Measurements from ENCODE around the gene MGRN1. TPM values are rescaled to one million over a fixed set of nuclear protein-coding genes. Genes with fewer than 3 reads are reported as not detected.

MGRN1 gene
- total and polyA plus RNA-seq, 2 of the 13 experiments (the other 11 are each of a cell fraction or from before 2014, with no cell fraction given), result 11.9 to 12.6 TPM

GRCh38 chr16:4664538-4665418 lies 40.2 kb downstream of the MGRN1 start (continued):
- TF ChIP-seq REL (CRISPR knock-in tag; conservative IDR thresholded peaks at IDR 0.05) (0 out of 2 replicates have a peak, but pooled peaks have one; percentile 61), ZNF263 (CRISPR knock-in tag; IDR thresholded peaks at IDR 0.05) (peak; percentile 96), RXRA (CRISPR knock-in tag; IDR thresholded peaks at IDR 0.05) (no peak), CAMTA2 (CRISPR knock-in tag; IDR thresholded peaks at IDR 0.05; ENCODE audit: borderline replicate concordance) (no peak), TMF1 (CRISPR knock-in tag; IDR thresholded peaks at IDR 0.05; ENCODE audit: low read depth) (peak; percentile 3; the same call in 1 of the 2 replicates), ZSCAN9 (CRISPR knock-in tag; IDR thresholded peaks at IDR 0.05; ENCODE audit: borderline replicate concordance) (0 out of 2 replicates have a peak, but pooled peaks have one; percentile 1), ZNF512B (CRISPR knock-in tag; IDR thresholded peaks at IDR 0.05; ENCODE audit: borderline replicate concordance) (no peak), DNMT1 (CRISPR knock-in tag; IDR thresholded peaks at IDR 0.05) (no peak), NR2C2 (CRISPR knock-in tag; IDR thresholded peaks at IDR 0.05; ENCODE audit: borderline replicate concordance) (peak; percentile 94), ZNF317 (CRISPR knock-in tag; IDR thresholded peaks at IDR 0.05) (peak; percentile 4; the same call in 1 of the 2 replicates), ZBTB4 (CRISPR knock-in tag; IDR thresholded peaks at IDR 0.05; ENCODE audit: borderline replicate concordance) (no peak; the same call in 1 of the 2 replicates), FOXA1 (IDR thresholded peaks at IDR 0.05) (no peak), FOXA1 (CRISPR knock-in tag; IDR thresholded peaks at IDR 0.05) (peak; percentile 12; the same call in 1 of the 2 replicates), ZNF451 (CRISPR knock-in tag; IDR thresholded peaks at IDR 0.05) (peak; percentile 75), SP5 (CRISPR knock-in tag; IDR thresholded peaks at IDR 0.05; ENCODE audit: borderline replicate concordance, low read depth) (peak; percentile 14; the same call in 1 of the 2 replicates), HNRNPLL (IDR thresholded peaks at IDR 0.05; ENCODE audit: low read depth, low read length, poor library complexity, severe bottlenecking) (peak; percentile 20), RXRB (CRISPR knock-in tag; IDR thresholded peaks at IDR 0.05; ENCODE audit: borderline replicate concordance) (0 out of 2 replicates have a peak, but pooled peaks have one; percentile 24), SAP130 (CRISPR knock-in tag; IDR thresholded peaks at IDR 0.05; ENCODE audit: low read depth) (peak; percentile 32; the same call in 1 of the 2 replicates)
- TF ChIP-seq, protein P1, sequence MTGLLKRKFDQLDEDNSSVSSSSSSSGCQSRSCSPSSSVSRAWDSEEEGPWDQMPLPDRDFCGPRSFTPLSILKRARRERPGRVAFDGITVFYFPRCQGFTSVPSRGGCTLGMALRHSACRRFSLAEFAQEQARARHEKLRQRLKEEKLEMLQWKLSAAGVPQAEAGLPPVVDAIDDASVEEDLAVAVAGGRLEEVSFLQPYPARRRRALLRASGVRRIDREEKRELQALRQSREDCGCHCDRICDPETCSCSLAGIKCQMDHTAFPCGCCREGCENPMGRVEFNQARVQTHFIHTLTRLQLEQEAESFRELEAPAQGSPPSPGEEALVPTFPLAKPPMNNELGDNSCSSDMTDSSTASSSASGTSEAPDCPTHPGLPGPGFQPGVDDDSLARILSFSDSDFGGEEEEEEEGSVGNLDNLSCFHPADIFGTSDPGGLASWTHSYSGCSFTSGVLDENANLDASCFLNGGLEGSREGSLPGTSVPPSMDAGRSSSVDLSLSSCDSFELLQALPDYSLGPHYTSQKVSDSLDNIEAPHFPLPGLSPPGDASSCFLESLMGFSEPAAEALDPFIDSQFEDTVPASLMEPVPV (CRISPR knock-in tag; IDR thresholded peaks at IDR 0.05), result peak; percentile 61; the same call in 1 of the 2 replicates
- TF ChIP-seq, protein P2, sequence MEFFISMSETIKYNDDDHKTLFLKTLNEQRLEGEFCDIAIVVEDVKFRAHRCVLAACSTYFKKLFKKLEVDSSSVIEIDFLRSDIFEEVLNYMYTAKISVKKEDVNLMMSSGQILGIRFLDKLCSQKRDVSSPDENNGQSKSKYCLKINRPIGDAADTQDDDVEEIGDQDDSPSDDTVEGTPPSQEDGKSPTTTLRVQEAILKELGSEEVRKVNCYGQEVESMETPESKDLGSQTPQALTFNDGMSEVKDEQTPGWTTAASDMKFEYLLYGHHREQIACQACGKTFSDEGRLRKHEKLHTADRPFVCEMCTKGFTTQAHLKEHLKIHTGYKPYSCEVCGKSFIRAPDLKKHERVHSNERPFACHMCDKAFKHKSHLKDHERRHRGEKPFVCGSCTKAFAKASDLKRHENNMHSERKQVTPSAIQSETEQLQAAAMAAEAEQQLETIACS (CRISPR knock-in tag; IDR thresholded peaks at IDR 0.05), result no peak

All from HepG2 (cell line).